HTERT RPE-1 (cell line): ENCODE measurements around the gene CCDC102A.
"Not testable (repeated sequence)": the region's sequence is repeated elsewhere in the genome, so short reads cannot be mapped to it uniquely, and the experiment has no call there.

ENCODE experiments used
- in situ Hi-C: fragments of 300-500 bp; cut with MboI; formaldehyde crosslinking; loops from 4 replicates; pipeline ENCODE4 v1.14.3; 2020; ENCODE audit warnings: low sequenced_read_pairs

CCDC102A gene

DNA sequence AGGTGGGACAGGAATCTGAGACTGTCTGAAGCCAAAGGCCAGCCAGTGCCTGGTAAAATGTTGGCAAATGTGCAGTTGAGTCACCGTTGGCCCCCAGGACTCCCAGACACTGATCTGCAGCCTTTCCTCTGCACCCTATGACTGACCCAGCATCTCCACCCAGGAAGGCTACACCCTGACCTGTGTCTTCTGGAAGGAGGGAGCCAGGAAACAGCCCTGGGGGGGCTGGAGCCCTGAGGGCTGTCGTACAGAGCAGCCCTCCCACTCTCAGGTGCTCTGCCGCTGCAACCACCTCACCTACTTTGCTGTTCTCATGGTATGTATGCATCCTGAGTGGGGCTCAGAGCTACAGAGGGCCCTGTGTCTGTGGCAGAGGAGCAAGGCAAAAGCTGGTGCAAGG, 30.1 kb upstream of the CCDC102A start:
- in situ Hi-C loops = no loop called here

DNA sequence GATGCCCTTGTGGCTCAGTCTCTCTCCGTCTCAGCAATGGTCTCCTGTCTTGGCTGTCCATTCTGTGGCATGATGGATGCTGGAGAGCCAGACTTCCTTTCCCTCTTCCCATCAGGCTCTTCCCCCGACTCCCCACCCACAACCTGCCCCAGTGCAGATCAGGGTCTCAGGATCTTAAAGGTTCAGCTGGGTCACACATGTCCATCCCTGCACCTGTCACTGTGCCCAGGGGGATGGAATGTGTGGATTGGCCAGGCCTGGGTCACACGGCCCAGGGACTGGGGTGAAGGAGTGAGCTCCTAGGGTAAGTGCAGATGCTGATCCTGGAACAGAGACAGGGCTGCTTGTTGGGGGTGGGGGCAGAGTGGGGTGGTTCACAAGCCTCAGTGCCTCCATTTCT, 29.1 kb upstream of the CCDC102A start:
- in situ Hi-C loops = no loop called here

DNA sequence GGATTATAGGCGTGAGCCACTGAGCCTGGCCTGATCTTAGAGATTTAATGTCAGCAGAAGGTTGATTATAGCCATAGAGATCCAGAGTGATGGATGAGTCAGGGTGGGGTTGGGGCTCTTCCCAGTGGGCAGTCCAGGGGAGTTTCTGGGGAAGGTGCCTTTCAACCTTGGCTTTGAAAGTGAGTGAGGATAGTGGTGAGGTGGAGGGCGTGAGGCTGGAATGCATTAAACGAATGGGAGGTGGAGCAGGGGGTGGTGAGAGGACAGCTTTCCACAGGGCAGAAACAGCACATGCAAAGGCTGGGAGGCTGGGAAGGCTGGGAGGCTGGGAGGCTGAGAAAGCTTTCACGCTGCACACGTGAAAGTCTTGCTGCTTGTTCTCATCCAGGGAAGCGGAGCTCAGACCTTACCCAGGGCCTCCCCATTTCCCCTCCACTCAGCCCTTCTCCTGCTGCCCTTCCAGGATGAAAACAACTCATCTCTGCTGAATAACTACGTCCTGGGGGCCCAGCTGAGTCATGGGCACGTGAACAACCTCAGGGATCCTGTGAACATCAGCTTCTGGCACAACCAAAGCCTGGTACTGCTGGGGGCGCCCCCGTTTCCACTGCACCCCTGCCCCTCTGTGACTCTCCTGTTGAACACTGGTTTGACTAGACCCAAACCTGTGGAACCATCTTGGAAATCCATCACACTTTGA, 28.4 kb upstream of the CCDC102A start:
- in situ Hi-C loops = no loop called here

DNA sequence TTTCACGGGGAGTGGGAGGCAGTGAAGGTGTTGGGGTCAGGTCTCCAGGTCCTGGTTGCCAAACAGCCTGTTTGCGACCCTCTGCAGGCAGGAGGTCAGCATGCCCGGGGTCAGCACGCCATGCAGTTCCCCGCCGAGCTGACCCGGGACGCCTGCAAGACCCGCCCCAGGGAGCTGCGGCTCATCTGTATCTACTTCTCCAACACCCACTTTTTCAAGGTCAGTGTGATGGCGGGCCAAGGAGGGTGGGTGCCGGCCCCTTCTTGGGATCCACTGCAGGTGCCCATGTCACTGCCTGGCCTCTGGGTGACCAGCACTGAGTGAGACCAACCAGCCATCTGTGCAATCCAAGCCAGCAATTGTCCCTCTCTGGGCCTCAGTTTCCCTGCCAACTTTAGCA, 27.4 kb upstream of the CCDC102A start:
- in situ Hi-C loops = no loop called here

DNA sequence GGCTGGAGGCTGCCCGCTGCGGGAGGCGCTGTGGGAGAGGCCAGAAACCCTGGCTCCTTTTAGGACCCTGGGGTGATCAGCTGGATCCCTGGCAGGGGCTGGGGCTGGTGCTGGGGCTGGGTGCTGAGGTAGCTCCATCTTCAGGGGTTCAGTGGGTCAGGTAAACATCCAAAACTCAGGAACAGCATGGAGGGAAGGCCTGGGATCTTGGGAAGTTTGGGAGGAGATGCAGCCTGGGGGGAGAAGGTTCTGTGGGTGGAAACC, 27.0 kb upstream of the CCDC102A start:
- in situ Hi-C loops = no loop called here

DNA sequence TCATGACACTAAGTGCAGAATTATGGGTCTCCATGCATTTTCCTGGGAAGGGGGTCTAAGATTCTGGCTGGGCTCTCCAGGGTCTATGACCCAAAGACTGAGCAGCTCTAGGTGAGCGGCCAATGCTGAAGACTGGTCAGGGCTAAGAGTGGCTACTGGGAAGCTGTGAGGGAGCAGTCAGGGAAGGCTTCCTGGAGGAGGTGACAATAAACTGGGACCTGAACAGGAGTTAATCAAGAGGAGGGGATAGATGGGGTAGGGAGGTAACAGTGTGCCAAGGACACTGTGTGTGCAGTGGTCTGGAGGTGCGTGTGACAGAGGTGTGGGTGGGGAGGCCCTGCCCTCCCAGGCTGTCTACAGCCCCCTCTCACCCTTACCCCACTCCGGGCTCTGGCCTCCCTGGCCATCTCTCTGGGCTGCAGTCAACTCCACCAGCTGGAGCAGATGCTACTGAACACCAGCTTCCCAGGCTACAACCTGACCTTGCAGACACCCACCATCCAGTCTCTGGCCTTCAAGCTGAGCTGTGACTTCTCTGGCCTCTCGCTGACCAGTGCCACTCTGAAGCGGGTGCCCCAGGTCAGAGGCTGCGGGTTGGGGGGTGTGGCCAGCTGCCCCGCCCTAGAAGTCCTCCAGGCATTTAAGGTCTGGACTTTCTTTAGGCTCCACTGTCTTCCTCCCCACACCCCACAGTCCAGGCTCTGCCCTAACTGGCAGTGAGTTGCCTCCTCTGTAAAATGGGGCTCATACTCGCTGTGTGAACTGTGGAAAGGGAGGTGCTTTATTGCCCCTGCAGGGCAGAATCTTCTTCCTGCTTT, 26.5 kb upstream of the CCDC102A start:
- in situ Hi-C loops = no loop called here

DNA sequence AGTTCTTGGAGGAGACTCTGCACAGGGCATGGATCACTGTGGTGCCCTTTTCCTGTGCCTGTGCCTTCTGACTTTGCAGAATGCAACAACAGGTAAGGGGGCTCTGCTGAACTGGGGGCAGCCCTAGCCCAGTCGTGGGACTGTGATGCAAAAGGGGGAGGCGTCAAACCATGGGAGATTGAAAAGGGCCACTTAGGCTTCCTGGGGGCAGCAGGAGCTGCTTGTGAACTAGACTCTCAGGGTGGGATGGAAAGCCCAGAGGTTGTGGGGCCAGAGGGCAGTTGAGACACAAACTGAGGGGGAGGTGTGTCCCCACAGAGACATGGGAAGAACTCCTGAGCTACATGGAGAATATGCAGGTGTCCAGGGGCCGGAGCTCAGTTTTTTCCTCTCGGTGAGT, 25.7 kb upstream of the CCDC102A start:
- in situ Hi-C loops = no loop called here

DNA sequence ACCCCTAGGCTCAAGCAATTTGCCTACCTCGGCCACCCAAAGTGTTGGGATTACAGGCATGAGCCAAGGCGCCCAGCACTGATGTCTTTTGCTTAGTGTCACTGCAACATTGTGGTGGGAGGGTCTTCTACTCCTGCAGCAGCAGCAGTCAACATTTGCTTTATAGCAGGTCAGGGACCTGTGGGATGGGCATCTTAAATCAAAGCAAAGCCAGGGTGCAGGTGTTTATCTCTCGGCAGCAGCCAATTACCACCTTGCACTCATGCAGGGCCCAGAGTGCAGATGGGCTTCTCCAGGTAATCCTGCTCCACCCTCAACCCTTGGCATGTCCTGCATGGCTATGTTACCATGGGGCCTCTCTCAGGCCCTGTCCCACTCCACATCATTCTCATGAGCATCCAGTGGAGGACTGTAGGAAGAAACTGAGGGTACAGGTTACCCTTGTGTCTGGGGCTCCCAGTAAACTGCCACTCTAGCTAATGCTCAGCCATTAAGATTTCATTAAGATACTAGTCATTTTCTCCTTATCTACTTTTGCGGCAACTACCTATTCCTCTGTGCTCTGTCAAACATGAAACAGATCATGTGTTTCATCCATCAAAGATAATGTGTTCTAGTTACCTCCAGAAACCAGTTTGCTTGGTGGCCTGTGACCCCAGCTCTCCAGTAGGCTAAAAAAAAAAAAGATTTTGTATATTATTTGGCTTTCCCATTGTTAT, 22.9 kb upstream of the CCDC102A start:
- in situ Hi-C loops = no loop called here

DNA sequence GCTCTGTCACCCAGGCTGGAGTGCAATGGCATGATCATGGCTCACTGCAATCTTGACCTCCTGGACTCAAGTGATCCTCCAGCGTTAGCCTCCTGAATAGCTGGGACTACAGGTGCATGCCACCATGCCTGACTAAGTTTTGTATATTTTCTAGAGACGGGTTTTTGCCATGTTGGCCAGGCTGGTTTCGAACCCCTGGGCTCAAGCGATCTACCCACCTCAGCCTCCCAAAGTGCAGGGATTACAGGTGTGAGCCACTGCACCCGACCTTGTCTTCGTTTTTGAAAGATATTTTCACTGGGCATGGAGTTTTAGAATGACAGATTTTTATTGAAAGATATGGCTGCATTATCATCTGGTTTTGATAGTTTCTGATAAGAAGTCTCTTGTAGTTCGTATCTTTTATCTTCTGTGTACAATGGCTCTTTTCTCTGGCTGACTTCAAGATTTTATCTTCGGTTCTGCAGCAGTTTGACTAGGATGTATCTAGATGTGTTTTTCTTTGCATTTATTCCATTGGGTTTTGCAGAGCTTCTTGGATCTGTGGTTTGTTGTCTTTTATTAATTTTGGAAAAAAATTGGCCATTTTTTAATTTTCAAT, 20.7 kb upstream of the CCDC102A start:
- in situ Hi-C loops = no loop called here

DNA sequence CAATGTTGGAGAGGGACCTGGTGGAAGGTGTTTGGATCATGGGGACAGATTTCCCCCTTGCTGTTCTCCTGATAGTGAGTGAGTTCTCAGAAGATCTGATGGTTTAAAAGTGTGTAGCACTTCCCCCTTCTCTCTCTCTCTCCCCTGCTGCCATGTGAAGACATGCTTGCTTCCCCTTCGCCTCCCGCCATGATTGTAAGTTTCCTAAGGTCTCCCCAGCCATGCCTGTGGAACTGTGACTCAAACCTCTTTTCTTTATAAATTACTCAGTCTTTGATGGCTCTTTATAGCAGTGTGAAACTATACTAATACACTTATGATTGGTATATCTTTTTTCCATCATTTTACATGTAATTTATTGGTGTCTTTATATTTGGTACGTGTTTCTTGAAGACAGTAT, 19.5 kb upstream of the CCDC102A start:
- in situ Hi-C loops = no loop called here

DNA sequence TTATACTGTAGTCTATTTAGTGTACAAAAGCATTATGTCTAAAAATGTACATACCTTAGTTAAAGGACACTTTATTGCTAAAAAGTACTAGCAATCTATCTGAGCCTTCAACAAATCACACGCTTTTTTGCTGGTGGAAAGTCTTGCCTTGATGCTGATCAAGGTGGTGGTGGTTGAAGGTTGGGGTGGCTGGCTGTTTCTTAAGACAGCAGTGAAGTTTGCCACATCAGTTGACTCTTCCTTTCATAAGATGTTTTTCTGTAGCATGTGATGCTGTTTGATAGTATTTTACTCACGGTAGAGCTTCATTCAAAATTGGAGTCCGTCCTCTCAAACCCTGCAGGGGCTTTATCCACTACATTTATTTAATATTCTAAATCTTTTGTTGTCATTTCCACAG, 14.7 kb upstream of the CCDC102A start:
- in situ Hi-C loops = no loop called here

DNA sequence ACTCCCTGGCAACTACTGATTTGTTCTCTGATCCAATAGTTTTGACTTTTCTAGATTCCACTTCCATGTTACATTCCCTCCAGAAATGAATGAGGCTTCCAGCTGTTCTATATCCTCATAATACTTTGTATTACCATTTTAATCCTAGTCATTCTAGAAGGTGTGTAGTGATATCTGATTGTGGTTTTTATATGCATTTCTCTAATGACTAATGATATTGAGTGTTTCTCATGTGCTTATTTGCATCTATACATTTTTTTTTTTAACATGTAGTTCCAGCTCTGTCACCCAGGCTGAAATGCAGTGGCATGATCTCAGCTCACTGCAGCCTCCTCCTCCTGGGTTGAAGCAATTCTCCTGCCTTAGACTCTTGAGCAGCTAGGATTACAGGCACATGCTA, 13.4 kb upstream of the CCDC102A start:
- in situ Hi-C loops = no loop called here

DNA sequence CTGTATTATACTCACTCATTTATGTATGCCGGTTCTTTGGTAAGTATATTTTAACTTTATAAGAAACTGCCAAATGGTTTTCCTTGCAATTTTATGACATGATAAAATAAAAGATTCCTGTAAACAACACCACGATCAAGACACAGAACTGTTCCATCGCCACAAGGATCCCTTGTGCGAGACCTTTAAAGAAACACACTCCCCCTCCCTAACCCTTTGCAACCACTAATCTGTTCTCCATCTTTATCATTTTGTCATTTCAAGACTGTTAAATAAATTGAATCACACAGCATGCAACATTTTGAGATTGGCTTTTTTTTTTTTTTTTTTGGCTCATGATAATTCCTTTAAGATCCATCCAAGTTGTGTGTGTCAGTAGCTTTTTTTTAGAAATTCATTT, 12.0 kb upstream of the CCDC102A start:
- in situ Hi-C loops = no loop called here

DNA sequence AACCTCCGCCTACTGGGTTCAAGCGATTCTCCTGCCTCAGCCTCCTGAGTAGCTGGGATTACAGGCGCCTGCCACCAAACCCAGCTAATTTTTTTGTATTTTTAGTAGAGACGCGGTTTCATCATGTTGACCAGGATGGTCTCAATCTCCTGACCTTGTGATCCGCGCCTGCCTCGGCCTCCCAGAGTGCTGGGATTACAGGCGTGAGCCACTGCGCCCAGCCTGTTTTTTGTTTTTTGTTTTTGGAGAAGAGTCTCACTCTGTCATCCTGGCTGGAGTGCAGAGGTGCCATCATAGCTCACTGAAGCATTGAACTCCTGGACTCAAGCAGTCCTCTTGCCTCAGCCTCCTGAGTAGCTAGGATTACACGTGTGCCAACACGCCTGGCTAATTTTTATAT, 11.2 kb upstream of the CCDC102A start:
- in situ Hi-C loops = not testable (repeated sequence)

DNA sequence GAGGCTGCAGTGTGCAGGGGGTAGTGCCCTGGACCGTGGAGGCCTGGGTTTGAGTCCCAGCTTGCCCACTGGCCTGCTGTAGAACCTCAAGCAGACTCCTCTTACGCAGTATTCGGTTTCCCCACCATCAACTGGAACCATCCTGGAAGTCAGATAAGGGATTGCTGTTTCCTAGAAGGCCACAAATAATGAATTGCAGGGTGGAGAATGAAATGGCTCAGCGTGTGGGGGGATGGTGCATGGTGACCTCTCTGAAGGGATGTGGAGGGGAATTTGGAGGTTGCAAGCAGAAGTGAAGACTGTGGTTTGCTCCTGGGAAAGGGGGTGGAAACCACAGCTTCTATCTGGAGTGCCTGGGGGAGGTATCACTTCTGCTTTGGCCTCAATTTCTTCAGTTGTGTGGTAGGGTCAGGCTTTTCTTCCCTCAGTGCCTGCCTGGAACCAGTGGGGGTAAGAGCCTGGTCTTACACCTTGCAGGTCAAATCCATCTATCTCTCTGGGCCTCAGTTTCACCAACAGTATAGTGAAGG, 7.8 kb upstream of the CCDC102A start:
- in situ Hi-C loops = no loop called here

DNA sequence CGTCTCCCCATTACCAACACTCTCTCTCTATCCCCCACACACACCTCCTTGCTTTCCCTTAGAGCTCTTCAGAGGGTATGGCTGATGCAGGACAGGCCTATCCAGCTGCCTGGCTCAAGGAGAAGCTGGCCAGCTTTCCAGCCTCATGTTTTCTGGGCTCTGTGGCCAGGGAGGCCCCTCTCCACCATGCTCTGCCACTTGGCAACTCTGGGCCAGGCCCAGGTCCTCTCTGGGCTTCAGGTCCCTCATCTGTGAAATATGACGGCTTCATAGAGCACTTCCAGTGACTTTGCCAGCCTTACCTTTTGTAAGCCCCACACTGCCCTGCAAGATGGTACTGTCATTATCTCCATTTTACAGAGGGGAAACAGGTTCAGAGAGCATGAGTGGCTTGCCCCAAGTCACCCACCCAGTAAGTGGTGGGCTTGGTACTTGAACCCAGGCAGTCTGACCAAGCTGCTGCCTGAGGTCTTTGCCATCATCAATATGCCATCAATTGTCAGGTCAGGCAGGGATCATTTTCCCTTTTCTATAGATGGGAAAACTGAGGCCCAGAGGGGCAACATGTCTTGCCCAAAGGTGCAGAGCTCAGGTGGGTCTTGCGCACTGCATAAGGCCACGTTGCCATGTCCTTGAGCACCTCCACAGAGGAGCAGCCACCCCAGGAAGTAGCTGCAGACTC, 5.5 kb upstream of the CCDC102A start:
- in situ Hi-C loops = no loop called here

DNA sequence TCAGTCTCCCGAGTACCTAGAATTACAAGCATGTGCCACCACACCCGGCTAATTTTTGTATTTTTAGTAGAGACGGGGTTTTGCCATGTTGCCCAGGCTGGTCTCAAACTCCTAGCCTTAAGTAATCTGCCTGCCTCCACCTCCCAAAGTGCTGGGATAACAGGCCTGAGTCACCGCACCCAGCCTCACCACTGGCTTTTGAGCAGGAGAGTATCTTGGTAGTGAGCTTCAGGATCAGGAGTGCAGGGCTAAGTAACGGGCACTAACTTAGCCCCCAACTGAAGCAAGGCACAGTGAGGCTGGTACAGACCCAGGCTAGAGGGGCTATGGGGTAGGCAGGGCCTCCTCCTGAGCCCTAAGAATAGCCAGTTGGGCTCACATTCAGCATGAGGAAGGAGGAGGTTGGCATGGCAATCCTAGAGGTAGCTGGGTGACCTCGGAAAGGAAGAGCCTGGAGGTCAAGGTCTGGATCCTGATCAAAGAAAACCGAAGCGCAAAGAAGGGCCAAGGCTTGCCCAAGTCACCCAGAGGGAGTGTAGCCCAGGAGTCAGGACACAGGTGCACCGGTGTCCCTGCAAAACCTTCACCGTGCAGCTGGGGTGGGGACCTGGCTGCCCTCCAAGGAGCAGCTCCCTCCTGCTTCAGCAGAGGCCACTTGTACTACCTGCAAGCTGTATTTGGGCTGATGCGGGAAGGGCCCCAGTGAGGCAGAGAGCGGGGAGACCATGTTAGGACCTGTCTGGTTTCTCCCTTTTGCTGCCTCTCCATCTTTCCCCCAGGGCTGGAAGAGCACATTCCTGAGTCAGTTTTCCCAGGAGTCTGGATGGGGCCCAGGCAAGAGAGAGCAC, 4.8 kb upstream of the CCDC102A start:
- in situ Hi-C loops = no loop called here

DNA sequence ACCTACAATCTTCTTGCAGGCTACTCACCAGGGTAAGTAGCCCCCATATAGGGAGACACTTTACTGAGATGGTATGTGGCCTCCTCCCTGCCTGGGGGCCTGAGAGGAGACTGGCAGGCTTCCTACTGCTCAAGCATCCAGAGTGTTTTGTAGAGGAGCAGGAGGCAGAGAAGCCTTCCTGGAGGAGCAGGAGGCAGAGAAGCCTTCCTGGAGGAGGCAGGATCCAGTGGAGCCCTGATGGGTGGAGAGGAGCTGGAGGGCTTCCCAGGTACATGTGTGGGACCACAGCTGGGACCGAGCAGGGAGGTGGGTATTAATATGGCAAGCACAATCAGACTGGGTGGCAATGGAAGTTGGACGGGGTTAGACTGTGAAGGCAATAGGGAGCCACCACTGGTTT, 4.0 kb upstream of the CCDC102A start:
- in situ Hi-C loops = no loop called here

DNA sequence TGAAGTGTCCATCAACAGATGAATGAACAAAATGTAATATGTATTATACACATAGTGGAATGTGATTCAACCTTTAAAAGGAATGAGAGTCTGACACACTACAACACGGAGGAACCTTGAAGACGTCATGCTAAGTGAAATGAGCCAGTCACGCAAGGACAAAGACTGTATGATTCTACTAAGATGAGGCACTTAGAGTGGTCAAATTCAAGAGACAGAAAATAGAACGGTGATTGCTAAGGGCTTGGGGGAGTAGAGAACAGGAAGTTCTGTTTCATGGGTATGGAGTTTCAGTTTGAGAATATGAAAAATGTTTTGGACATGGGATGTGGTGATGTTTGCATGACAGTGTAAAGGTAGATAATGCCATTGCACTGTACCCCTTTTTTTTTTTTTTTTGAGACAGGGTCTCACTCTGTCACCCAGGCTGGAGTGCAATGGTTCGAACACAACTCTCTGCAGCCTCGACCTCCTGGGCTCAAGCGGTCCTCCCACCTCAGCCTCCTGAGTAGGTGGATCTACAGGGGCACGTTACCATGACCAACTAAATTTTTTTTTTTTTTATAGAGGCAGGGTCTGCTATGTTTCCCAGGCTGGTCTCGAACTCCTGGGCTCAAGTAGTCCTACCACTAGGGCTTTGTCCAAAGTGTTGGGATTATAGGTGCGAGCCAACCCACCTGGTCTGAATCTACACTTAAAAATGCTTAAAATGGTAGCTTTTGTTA, 2.9 kb upstream of the CCDC102A start:
- in situ Hi-C loops = no loop called here
